IPS-NIHi7 (cell line): ENCODE results near the gene MSS51.

Experiments
- DNase-seq: peaks from one replicate; pipeline ENCODE4 v3.0.0; 2012; ENCODE audit warnings: mixed read lengths; ENCODE audit errors: extremely low spot score

MSS51 gene

GRCh38 chr10:73433538-73433867, at the start of gene MSS51:
MSS51 (minus strand) TSS chr10:73433561; CDS start chr10:73428284, 5,277 bp downstream.
- no peak for DNase-seq

- no peak for DNase-seq
Observed at GRCh38 chr10:73480158-73480557, 46.8 kb upstream of the MSS51 start.

- DNase-seq, result no peak
Observed at GRCh38 chr10:73478636-73479035, 45.3 kb upstream of the MSS51 start.

GRCh38 chr10:73471226-73471625, 37.9 kb upstream of the MSS51 start:
- DNase-seq, result no peak

- no peak for DNase-seq
Observed at GRCh38 chr10:73469579-73469978, 36.2 kb upstream of the MSS51 start.

- DNase-seq, result no peak
Observed at GRCh38 chr10:73467206-73467605, 33.8 kb upstream of the MSS51 start.

GRCh38 chr10:73465978-73466726, 32.8 kb upstream of the MSS51 start:
- DNase-seq, result no peak

- no peak for DNase-seq
Observed at GRCh38 chr10:73460897-73461296, 27.5 kb upstream of the MSS51 start.

- no peak for DNase-seq
Observed at GRCh38 chr10:73459683-73460314, 26.4 kb upstream of the MSS51 start.

- DNase-seq, result no peak
Observed at GRCh38 chr10:73456187-73456890, 23.0 kb upstream of the MSS51 start.

- DNase-seq, result no peak
Observed at GRCh38 chr10:73449113-73449512, 15.8 kb upstream of the MSS51 start.

- no peak for DNase-seq
Observed at GRCh38 chr10:73448384-73448783, 15.0 kb upstream of the MSS51 start.

- DNase-seq, result no peak
Observed at GRCh38 chr10:73446926-73447325, 13.6 kb upstream of the MSS51 start.

GRCh38 chr10:73444457-73444856, 11.1 kb upstream of the MSS51 start:
- DNase-seq, result no peak

- no peak for DNase-seq
Observed at GRCh38 chr10:73439605-73440312, 6.4 kb upstream of the MSS51 start.

- DNase-seq, result no peak
Observed at GRCh38 chr10:73439055-73439454, 5.7 kb upstream of the MSS51 start.

GRCh38 chr10:73432646-73433537, 469 bp downstream of the MSS51 start:
- DNase-seq, result no peak

GRCh38 chr10:73426318-73426717, 7.0 kb downstream of the MSS51 start:
- DNase-seq, result no peak

- DNase-seq, result no peak
Observed at GRCh38 chr10:73424478-73424877, 8.9 kb downstream of the MSS51 start.

- DNase-seq, result no peak
Observed at GRCh38 chr10:73423309-73423708, 10.1 kb downstream of the MSS51 start.

- no peak for DNase-seq
Observed at GRCh38 chr10:73416571-73416970, 16.8 kb downstream of the MSS51 start.
